Activated CD4-positive, alpha-beta T cell treated with anti-CD3 and anti-CD28 coated beads, Interleukin-2, amount 50 U/mL, for 24 hours (primary cell): ENCODE data around the gene JMJD7.

Experiments
- DNase-seq, 2 donors: peaks; one replicate each; pipeline ENCODE4 v3.0.0-alpha.2; 2020; ENCODE audit warnings: low read depth in 1 of 2, low spot score in 1 of 2

Gene JMJD7

DNA sequence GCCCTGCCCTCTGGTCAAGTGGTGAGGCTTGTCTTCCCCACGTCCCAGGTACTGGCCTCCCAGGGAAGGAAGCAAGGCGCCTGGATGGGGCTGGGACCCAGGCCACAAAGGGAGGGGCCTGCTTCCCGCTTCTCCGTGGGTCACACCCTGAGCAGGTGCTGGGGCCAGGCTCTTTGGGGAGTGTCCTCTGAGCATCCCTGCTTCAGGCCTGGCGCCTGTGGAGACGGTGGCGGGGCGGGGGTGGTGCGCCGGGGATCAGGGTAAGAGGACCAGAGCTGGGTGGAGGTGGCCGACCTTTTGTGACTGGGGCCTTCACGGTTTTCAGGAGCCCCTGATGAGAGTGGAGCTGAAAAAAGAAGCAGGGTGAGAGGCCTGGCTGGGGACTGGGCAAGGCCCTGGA, 14.3 kb downstream of the JMJD7 start:
- no peak for DNase-seq

DNA sequence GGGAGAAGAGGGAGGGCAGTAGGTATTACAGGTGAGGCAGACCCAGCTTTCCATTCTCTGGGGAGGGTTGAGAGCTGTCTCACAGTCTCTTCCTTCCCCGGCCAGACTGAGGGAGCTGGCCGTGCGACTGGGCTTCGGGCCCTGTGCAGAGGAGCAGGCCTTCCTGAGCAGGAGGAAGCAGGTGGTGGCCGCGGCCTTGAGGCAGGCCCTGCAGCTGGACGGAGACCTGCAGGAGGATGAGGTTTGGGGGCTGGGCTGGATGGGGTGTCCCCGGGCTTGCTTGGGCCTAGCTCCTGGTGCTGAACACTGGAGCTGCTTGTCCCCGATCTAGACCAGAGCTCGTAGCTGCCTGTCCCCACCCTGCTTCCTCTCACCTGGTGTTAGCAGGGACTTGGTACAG, 15.7 kb downstream of the JMJD7 start:
- no peak for DNase-seq

DNA sequence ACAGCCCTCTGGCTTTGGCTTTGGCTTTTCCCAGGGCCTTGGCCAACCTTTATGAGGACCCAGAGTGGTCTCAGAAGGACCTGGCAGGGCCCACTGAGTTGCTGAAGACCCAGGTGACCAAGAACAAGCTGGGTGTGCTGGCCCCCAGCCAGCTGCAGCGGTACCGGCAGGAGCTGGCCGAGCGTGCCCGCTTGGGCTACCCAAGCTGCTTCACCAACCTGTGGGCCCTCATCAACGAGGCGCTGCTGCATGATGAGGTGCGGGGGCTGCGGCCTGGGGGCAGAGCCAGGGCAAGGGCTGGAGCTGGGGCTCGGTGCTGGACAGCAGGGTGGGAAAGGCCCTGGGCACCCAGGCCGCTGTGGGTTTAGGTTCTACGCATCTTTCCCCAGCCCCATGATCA, 16.9 kb downstream of the JMJD7 start:
- no peak for DNase-seq

DNA sequence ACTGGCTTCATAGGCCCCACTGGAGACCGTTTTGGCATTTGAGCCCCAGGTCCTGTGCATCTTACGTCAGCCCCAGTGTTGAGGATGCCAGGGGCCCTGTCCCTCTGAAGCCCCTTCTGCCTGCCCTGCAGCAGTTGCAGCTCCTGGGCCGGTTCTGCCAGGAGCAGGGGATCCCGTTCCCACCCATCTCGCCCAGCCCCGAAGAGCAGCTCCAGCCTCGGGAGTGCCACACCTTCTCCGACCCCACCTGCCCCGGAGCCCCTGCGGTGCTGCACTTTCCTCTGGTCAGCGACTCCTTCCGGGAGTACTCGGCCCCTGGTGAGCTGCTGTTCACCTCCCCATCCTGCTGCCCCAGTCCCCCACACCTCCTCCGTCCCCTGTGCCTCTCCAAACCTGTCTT, 19.3 kb downstream of the JMJD7 start:
- DNase-seq: no peak

DNA sequence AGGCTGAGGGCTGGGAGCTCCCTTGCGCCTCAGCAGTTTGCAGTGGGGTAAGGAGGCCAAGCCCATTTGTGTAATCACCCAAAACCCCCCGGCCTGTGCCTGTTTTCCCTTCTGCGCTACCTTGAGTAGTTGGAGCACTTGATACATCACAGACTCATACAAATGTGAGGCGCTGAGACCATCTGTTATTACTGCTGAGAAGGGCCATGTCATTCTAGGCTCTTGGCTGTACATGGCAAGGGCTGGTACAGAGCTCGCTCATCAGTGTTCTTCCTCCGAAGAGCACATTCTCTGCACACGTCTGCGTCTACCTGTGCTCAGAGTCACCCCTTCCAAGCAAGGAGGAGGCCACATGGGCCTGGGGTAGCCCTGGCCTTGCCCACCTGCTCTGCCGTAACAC, 20.1 kb downstream of the JMJD7 start:
- DNase-seq: no peak

DNA sequence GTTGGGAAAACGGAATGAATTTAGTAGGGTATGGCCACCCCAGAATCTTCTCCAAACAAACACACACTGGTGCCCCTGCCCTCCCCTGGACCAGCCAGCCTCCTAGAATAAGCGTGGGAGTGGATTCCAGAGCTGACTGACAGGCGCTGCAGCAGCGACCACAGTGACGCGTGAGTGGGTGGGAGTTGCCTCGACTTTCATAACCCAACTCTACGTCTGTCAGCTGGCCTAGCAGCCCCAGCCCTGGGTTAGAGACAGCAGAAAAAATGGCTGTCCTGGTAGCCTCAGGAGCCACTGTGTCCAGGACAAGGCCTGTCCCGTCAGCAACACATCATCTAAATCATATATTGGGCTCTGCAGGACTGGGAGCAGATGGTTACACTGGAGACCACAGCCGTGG, 20.7 kb downstream of the JMJD7 start:
- peak in 1 of 2 donors; percentile 10 for DNase-seq

DNA sequence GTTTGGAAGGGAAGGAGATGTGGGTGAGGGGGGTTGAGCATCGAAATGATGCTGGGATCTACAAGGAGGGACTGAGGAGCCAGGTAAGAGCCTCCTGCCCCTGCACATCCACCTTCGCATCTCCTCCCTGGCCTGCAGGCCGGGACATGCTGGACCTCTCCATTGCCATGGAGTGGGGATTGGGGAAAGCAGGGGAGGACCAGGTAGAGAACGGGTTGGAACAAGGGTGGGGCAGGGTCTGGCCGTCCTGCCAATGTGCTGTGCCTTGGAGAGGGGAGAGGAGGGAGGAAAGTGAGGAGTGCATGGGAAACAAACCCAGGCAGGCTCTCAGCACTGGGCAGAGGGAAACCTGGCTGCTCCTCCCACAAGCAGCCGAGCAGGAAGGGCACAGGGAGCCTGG, 21.3 kb downstream of the JMJD7 start:
- no peak for DNase-seq

GRCh38 chr15:41849861-41850260, 22.0 kb downstream of the JMJD7 start:
- DNase-seq: no peak

- DNase-seq: no peak
Observed at GRCh38 chr15:41850482-41851166, 22.7 kb downstream of the JMJD7 start.

DNA sequence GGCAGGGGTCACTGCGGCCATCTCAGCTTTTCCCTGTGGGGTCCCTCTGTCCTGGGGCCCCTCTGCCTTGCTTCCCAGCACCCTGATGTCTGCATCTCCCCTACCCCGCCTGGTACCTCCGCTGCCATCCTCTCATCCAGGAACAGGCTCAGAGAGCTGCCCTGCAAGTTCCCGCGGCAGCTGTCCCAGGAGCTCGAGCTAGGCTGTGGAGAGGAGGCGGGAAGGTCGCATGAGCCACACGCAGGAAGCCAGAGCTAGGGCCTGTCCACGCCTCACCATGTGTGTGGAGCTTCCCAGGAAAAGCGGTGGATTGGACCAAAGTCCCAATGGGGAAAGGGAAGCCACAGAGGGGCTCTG, 23.3 kb downstream of the JMJD7 start:
- DNase-seq: no peak

- no peak for DNase-seq
Observed at GRCh38 chr15:41851755-41852370, 24.0 kb downstream of the JMJD7 start.

DNA sequence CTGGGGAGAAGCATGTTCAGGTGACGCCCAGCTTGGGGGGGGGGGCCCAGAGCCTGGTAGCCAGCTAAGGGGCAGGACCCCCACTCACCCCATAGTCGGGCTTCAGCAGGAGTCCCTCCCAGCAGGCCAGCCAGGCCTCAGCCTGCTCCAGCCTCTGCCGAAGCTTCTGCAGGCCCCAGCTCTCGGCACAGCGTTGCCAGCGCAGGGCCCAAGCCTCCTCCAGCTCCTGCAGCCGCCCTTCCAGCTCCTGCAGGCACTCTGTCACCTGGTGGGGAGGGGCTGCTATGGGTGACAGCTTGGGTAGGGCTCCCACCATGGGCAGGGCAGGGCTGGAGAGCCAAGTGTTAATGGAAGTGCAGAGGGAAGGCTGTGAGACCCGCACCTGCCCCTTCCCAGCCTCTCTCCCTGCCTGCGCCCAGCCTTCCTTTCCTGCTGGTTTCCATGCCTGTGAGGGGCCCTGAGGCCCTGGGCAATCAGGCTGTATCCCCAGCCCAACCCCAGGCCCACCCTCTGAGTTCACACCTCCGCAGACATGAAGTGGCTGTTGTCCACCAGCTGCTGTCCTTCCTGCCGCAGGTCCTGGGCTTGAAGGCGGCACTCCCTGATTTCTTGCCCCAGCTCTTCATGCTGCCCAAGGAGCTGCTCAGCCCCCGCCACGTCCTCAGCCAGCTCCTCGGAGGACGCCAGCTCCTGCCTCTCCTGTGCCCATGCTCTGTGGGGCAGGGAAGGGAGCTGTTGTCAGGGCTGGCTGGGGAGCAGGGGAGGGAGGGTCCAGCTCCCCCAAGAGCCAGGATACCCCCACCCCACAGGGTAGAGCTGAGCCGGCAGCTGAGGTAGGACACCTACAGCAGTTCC, 25.1 kb downstream of the JMJD7 start:
- no peak for DNase-seq

DNA sequence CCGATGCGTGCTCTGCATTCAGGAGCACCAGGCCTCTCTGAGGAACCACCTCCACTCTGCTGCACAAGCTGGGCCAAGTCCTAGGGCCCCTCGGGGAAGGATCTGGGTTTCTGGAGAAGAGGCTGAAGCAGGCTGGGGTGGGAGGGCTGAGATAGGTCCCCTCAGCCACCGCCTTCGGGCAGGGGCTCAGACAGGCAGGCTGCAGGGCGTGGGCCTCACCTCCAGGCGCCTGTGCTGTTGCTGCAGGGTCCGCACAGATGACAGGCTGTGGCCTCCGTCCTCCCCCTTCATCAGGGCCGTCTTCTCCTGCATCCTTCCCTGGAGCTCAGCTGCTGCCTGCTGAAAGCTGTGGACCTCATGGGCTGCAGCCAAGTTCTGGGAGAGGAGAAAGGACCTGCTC, 25.9 kb downstream of the JMJD7 start:
- no peak for DNase-seq

DNA sequence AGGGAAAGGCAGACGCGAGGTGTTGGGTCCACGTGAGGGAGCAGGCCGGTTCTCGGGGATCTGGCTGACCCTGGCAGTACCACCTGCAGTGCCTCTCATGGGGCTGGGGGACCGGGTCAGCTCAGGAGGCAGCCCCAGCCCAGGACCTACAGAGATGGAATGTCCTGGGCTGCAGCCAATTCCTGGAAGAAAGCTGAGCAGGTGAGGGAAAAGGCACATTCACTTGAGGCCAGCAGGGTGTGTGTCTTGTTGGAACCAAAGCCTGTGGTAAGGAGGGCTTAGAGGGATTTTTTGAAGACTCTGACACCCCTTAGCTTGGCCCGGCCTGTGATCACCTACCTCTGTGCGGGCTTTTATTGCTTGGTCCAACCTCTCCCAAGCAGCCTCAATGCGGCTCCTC, 26.6 kb downstream of the JMJD7 start:
- no peak for DNase-seq

- no peak for DNase-seq
Observed at GRCh38 chr15:41855261-41855961, 27.5 kb downstream of the JMJD7 start.

- DNase-seq: no peak
Observed at GRCh38 chr15:41856262-41856661, 28.4 kb downstream of the JMJD7 start.

DNA sequence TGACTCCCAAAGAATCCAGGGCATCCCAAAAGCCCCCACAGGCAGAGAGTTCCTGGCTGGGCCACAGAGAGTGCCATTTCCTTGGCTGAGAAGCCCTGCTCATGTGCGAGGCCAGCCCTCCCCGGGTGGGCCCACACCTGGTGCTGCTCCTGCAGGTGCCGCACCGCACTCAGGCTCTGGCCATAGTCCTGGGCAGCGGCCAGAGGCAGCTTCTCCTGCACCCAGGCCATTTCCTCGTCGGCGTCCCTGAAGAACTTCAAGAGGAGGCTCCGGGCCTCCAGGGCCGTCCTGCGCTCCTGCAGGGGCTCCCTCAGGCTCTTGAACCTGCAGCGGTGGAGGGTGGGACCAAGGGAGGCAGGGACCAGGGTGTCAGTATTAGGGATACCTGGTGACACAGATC, 28.8 kb downstream of the JMJD7 start:
- DNase-seq: no peak

- no peak for DNase-seq
Observed at GRCh38 chr15:41857316-41857715, 29.4 kb downstream of the JMJD7 start.

GRCh38 chr15:41858756-41859155, 30.9 kb downstream of the JMJD7 start:
- no peak for DNase-seq

GRCh38 chr15:41860049-41860828, 32.3 kb downstream of the JMJD7 start:
- DNase-seq: no peak
